Activated naive CD4-positive, alpha-beta T cell treated with anti-CD3 and anti-CD28 coated beads, Interleukin-2, amount 50 U/mL, for 24 hours (primary cell): ENCODE measurements around the gene CSMD2.

Experiments
- H3K27ac Mint-ChIP-seq: one replicate; pipeline ENCODE4 v1.8.0; 2021; ENCODE audit warnings: mild to moderate bottlenecking, mixed read lengths
- H3K27me3 Mint-ChIP-seq: one replicate; pipeline ENCODE4 v1.8.0; 2021; ENCODE audit warnings: mixed read lengths
- H3K36me3 Mint-ChIP-seq: one replicate; pipeline ENCODE4 v1.8.0; 2021; ENCODE audit warnings: mixed read lengths
- H3K4me1 Mint-ChIP-seq: one replicate; pipeline ENCODE4 v1.8.0; 2021; ENCODE audit warnings: mixed read lengths
- H3K4me3 Mint-ChIP-seq: one replicate; pipeline ENCODE4 v1.8.0; 2021; ENCODE audit warnings: mild to moderate bottlenecking, mixed read lengths
- H3K9me3 Mint-ChIP-seq: one replicate; pipeline ENCODE4 v1.8.0; 2021; ENCODE audit warnings: mixed read lengths

The CSMD2 gene

DNA sequence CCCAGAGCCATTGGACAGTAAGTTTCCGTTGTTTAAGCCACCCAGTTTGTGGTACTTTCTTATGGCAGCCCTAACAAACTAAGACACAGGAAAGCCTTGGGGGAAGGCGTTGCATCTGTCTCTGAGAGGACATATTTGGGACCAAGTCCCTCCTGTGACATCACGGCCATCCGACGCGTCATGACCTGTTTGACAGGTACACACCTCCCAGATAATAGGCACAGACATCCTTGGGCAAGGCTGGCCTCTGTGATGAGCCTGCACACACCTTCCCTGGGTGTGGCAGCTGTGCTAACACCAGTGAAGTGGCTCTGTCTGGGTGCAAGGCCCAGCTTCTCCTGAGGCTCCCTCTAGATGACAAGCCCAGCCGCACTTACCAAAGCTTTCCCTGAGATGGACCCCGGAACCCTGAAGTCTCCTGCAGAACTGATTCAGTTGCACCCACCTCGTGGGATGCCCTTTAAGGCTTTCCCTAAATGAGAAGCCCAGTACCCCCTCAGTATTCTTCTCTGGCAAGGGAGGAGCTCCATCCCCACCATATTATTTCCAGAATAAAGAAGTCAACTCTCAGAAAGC, 556.1 kb downstream of the CSMD2 start:
- no peak overlapping the region for H3K4me3 Mint-ChIP-seq

DNA sequence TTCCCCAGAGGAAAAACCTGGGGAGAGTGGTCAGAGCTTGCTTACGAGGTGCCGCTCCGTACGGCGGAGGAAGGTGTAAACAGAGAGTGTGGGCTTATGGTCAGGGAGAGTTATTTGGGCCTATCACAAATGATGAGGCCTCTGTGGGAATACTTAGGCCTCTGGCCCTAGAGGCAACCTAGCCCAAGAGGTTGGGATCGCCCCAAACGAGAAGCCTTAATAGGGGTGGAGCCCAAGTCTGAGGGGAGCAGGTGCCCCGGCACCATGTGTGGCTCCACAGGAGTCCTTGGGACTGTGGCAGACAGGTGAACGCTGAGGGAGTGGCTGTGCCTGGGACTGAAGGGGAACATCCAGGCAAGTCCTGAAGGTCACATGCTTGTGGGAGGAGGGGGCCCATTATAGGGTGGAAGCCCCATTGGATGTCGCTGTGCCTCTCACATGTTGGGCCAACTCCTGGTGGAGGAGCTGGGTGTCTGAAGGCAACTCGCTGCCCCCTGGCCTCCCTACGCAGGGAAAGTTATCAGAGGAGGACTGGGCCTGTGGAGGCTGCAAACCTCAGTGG, 557.5 kb downstream of the CSMD2 start:
- Mint-ChIP-seq H3K9me3 (no peaks in the 10 kb centered on the region), H3K4me3 (no peak overlapping the region), H3K27me3 (no peaks in the 10 kb centered on the region), H3K36me3 (no peaks in the 10 kb centered on the region), H3K27ac (no peak overlapping the region), H3K4me1 (no peaks in the 10 kb centered on the region)

More for the DNA sequence above, 556.1 kb downstream of the CSMD2 start:
- H3K27me3 Mint-ChIP-seq = peaks cover 8% of the 10 kb centered on the region
- H3K36me3 Mint-ChIP-seq = no peaks in the 10 kb centered on the region
- H3K4me1 Mint-ChIP-seq = no peaks in the 10 kb centered on the region
- H3K9me3 Mint-ChIP-seq = no peaks in the 10 kb centered on the region
- no peak overlapping the region for H3K27ac Mint-ChIP-seq

DNA sequence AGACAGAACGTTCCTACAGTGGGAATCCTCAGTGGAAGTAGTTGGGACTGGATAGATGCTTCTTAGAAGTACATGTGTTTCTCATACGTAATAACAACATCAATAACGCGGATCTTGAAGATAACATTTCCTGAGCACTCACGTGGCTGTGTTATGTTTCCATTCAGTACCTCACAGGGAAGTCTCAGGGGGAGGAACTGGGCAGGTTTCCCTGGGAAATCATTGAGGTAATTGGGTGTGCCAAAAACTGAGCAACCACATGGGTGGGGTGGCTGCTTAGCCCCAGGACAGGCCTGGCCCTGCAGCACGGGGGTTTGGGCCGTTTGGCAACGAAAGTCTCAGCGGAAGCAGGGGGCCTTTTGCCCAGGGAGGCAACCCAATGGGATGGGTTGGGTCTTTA, 558.8 kb downstream of the CSMD2 start:
- Mint-ChIP-seq H3K36me3 (no peaks in the 10 kb centered on the region), H3K4me1 (no peaks in the 10 kb centered on the region), H3K9me3 (no peaks in the 10 kb centered on the region), H3K27me3 (no peaks in the 10 kb centered on the region), H3K4me3 (no peak overlapping the region), H3K27ac (no peak overlapping the region)

DNA sequence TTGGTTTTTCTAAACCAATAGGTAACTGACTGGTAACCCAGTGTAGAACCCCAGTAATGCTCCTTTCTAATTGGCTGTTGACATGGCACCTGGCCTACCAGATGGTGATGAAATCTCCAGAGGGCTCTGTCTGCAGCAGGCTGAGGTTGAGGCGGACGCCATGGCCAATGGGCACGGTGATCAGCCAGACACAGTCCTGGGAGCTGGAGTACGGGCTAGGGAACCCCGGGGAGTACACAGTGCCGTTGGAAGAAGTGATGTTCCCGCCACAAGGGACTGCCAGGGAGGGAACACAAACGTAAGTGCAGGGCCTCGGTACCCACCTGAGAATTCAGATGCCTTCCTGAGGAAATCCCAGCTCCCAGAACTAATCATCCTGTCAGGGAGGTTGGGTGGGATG, 562.8 kb downstream of the CSMD2 start:
- Mint-ChIP-seq H3K36me3 (no peaks in the 10 kb centered on the region), H3K4me1 (no peaks in the 10 kb centered on the region), H3K4me3 (no peak overlapping the region), H3K9me3 (no peaks in the 10 kb centered on the region), H3K27ac (no peak overlapping the region), H3K27me3 (peaks cover 13% of the 10 kb centered on the region)

DNA sequence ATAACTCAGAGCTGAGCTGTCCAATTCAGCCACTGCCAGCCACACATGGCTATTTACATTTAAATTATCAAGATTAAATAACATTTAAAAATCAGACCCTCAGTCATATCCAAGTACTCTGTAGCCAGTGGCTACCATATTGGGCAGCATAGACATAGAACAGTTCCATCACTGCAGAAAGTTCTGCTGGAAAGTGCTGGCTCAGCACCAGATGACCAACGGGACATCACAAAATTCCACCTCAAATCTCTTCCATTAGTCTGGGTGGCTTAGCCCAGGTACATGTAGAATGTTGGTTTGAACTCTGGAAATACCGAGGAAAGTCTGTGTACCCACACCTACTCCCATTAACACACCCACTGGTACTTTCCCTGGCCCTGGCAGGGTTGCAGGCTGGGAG, 563.3 kb downstream of the CSMD2 start:
- H3K4me1 Mint-ChIP-seq = no peaks in the 10 kb centered on the region
- no peak overlapping the region for H3K27ac Mint-ChIP-seq
- H3K4me3 Mint-ChIP-seq = no peak overlapping the region
- H3K9me3 Mint-ChIP-seq = no peaks in the 10 kb centered on the region
- H3K36me3 Mint-ChIP-seq = no peaks in the 10 kb centered on the region
- H3K27me3 Mint-ChIP-seq = peaks cover 16% of the 10 kb centered on the region

DNA sequence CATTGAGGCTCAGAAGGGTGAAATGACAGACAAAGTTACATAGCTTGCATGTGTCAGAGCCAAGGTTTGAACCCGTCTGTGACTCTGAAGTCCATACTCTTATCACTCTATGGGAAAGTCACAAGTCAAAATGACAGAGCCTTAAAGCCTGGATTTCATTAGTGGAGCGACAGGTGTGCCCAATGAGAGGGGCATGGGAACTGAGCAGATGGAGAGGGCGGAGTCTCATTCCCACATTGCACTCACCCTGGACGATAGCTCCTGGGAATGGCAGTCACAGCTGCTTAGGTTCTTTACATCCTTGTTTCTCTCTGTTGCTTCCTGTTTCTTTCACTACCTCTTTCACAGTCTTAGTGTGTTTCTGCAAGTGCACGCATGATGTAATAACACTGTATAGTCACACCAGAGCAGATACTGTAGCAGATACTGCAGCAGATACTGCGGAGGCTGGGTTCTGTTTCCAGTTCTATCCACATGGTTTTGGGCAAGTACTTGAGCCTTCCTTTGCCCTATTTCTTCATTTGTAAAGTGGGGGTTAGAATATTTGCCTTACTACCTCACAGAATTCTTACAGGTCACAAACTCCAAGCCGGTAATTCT, 565.4 kb downstream of the CSMD2 start:
- Mint-ChIP-seq H3K27me3 (peaks cover 21% of the 10 kb centered on the region), H3K4me3 (no peak overlapping the region), H3K36me3 (no peaks in the 10 kb centered on the region)

DNA sequence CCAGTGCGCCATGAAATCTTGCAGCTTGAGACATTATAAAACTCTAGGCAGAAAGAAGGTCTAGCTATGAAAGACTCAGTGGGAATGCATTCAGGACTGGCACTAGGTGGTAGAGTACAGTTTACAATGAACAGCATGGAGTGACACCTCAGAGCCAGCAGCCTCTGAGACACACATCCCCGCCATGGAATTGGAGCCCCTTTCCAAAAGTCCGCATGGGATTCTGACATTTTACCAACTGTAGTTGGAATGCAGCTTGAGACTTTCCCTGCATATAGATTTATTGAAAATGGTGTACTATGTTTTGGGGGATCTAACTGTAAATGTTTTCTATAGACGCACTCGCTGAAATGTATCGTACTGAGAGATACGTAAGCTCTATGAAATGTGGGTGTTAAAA, 576.3 kb downstream of the CSMD2 start:
- no peaks in the 10 kb centered on the region for H3K4me1 Mint-ChIP-seq
- no peak overlapping the region for H3K4me3 Mint-ChIP-seq
- no peaks in the 10 kb centered on the region for H3K9me3 Mint-ChIP-seq
- H3K27ac Mint-ChIP-seq = no peak overlapping the region
- no peaks in the 10 kb centered on the region for H3K36me3 Mint-ChIP-seq
- peaks cover 1% of the 10 kb centered on the region for H3K27me3 Mint-ChIP-seq

More for the DNA sequence above, 565.4 kb downstream of the CSMD2 start:
- Mint-ChIP-seq H3K27ac (no peak overlapping the region), H3K4me1 (no peaks in the 10 kb centered on the region), H3K9me3 (no peaks in the 10 kb centered on the region)

DNA sequence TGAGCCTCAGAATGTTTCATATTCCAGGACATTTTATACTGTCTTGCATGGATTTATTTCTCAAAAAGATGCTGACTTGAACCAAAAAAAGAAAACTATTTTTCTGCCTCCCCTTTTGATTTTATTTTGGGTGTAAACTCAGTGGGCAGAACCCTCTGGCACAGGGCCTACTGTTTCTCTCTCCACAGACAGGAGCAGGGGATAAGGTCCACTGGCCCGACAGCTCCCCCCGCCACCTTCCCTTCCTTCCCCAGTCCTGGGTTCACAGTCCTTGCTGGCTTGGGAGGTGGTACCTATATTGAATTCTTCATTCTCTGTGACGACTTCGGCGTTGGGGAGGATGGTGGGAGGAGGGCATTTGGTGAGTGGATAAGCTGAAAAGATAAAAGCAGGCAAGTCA, 578.2 kb downstream of the CSMD2 start:
- no peaks in the 10 kb centered on the region for H3K4me1 Mint-ChIP-seq
- H3K36me3 Mint-ChIP-seq = no peaks in the 10 kb centered on the region
- no peak overlapping the region for H3K27ac Mint-ChIP-seq
- H3K27me3 Mint-ChIP-seq = peaks cover 1% of the 10 kb centered on the region
- H3K4me3 Mint-ChIP-seq = no peak overlapping the region
- H3K9me3 Mint-ChIP-seq = no peaks in the 10 kb centered on the region

DNA sequence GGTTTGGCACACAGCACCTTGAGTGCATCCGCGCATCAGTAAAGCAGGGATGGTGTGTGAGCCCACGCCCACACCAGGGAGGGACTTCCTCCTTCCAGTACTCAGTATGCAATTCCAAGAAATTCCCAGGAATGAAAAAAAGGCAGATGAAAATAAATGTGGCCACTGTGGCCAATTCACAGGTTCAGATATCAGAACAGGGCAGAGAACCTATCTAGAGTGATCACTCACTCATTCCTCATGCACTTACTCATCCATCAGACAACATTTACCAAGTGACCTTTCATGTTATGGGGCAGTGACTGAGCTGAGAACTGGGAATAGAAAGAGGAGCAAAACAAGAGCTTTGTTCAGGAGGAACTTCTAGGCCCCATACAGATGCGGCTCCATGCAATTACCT, 578.9 kb downstream of the CSMD2 start:
- Mint-ChIP-seq H3K4me1 (no peaks in the 10 kb centered on the region), H3K9me3 (no peaks in the 10 kb centered on the region), H3K36me3 (no peaks in the 10 kb centered on the region), H3K27ac (no peak overlapping the region), H3K27me3 (peaks cover 1% of the 10 kb centered on the region), H3K4me3 (no peak overlapping the region)

DNA sequence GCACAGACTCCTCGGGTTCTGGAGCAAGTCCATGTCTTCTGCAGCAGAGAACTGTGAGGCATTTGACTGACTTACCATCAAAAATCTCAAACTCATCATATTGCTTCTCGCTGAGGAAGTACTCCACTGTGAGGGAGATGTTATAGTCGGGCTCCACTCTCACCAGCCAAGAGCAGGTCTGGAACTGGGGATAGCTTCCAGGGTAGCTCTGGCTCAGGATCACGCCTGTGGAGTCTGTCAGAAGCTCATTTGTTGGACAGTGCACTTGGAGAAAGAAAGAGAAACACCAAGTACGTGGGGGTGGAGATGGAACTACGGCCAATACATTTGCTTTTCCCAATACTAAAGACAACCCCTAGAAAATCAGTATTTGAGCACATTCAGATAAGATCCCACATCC, 581.5 kb downstream of the CSMD2 start:
- H3K27me3 Mint-ChIP-seq = peaks cover 5% of the 10 kb centered on the region
- no peaks in the 10 kb centered on the region for H3K4me1 Mint-ChIP-seq
- H3K36me3 Mint-ChIP-seq = no peaks in the 10 kb centered on the region
- no peaks in the 10 kb centered on the region for H3K9me3 Mint-ChIP-seq
- H3K27ac Mint-ChIP-seq = no peak overlapping the region
- H3K4me3 Mint-ChIP-seq = no peak overlapping the region

DNA sequence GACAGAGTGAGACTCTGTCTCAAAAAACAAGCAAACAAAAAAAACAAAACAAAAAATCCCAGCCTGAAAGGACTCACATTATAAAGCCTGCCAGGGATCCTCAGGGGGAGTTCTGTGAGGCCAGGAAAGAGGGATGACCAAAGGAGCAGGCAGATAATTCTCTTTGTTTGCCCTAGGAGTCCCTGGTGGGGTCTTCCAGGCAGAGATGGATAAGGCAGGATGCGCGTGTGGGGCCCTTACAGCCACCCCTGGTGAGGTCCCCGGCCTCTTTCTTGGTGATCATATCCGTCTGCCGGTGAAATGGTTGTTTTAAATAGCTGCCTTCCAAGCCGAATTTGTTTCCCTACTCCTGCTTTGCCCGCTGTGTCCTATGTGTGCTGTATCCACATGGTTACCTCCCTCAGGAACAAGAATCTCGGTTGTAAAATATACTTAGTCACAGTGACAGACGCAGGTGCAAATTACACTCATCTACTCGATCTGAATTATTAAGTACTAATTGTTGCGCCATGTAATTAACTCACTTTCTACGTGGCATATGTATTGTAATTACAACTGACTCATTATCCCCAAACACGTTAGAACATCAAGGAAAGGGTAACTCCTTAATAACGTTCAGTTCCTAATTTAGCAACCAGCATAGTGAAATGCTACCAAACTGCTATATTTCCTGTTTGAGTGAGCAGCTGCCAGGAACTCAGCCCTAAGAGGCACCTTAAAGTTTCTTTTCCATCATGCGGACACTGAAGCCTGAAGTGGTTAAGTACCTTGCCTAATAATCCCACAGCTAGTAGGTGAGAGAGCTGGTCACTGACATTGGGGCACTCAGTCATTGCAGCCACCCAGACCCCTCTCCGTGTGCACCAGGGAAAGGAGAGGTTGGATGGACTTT, 586.2 kb downstream of the CSMD2 start:
- Mint-ChIP-seq H3K27me3 (peaks cover 13% of the 10 kb centered on the region), H3K36me3 (no peaks in the 10 kb centered on the region), H3K4me1 (no peaks in the 10 kb centered on the region), H3K4me3 (no peak overlapping the region), H3K9me3 (no peaks in the 10 kb centered on the region), H3K27ac (no peak overlapping the region)

DNA sequence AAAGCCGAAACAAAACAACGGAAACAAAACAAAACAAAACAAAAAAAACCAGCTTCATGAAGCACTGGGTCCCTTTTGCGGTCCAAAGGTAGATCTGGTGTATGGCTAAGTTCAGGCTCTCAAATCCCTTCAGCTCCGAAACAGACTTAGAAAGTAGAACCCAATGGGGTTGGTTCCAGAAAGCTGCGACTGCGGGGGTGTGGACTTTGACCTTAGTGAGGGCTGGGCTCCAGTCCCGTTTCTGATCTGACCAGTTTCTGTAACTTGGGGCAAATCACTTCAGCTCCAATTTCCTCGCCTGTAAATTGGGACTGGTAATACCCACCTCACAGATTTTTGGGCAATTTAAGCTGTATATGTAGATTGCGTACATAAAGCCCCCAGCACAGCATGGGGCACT, 587.4 kb downstream of the CSMD2 start:
- Mint-ChIP-seq H3K27me3 (peaks cover 18% of the 10 kb centered on the region), H3K27ac (no peak overlapping the region), H3K4me3 (no peak overlapping the region), H3K9me3 (no peaks in the 10 kb centered on the region), H3K36me3 (no peaks in the 10 kb centered on the region), H3K4me1 (no peaks in the 10 kb centered on the region)

DNA sequence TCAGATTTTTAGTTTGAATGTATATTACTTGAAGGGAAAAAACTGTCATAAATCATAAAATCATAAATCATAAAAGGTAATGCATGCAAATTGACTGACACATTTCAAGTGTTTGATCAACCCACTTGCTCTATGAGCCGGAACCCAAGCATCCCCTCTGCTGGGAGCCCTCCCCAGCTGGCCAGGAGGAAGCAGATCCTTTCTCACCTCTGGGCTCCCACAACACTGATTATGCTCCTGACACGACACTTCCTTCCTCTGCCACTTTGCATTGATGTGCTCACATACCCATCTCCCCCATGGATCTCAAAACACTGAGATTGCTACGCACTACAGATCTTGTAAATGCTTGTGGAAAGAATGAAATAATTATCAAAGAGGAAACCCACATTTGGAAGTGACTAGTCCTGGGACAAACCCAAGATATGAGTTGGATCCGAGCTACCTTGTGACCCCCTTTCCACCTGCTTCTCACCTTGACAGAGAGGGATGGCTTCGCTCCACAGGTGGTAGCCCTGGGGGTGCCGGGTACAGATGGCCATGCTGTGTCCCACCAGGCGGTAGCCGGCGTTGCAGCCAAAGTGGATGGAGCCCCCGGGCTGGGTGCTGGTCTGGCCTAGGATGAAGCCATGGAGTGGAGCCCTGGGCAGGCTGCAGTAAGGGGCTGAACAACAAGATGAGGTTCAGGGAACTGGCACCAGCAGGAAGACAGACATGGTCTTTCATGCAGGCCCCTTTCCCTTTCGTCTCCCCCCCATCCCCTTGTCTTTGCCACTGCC, 588.0 kb downstream of the CSMD2 start:
- Mint-ChIP-seq H3K4me1 (no peaks in the 10 kb centered on the region), H3K27ac (no peak overlapping the region), H3K36me3 (no peaks in the 10 kb centered on the region), H3K27me3 (peaks cover 21% of the 10 kb centered on the region), H3K4me3 (no peak overlapping the region), H3K9me3 (no peaks in the 10 kb centered on the region)

DNA sequence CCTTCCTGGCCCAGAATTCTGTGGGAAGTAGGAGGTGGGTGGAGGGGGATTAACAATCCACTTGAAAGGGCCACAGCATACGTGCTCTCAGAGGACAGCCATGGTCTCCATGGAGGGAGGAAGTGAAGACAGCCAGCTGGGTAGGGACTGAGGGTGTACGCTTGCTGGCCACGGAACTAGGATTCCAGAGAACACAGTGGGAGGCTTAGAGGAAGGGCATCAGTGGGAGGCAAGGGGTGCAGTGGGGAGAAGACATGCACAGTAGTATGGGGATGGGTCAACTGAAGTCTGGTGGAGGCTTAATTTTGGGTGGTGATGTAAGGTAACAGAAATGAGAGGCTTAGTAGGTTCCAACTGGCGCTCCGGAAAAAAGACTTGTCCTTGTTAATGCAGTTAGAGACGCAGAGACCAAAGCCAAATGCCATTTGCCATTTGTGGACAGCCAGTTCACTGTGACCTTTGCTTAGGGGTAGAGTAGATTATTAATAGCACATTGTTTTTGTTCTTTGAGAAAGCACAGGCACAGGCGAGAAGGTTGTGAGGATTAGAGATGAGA, 589.6 kb downstream of the CSMD2 start:
- Mint-ChIP-seq H3K9me3 (no peaks in the 10 kb centered on the region), H3K36me3 (no peaks in the 10 kb centered on the region), H3K27ac (no peak overlapping the region), H3K4me1 (no peaks in the 10 kb centered on the region), H3K27me3 (peaks cover 25% of the 10 kb centered on the region), H3K4me3 (no peak overlapping the region)

DNA sequence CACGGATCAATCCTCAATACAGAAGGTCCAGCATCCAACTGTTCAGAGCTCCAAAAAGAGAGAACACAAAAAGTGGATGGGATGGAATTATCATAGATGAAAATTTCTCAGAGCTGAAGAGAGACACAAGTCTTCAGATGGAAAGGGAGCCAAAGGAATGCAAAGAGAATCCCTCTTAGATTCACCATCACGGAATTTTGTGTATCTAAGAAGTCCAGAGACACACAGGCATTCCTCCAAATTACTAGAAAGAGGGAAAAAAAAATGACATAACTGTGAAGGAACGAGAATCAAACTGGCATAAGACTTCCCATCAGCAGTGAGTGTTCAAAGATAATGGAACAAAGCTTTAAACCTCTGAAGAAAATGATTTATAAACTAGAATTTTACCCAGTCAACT, 591.4 kb downstream of the CSMD2 start:
- Mint-ChIP-seq H3K4me3 (no peak overlapping the region), H3K9me3 (no peaks in the 10 kb centered on the region), H3K36me3 (no peaks in the 10 kb centered on the region), H3K27ac (no peak overlapping the region), H3K27me3 (peaks cover 24% of the 10 kb centered on the region), H3K4me1 (no peaks in the 10 kb centered on the region)
